Body of pancreas (tissue), 4 donors: ENCODE results near the gene OSBPL5.

ENCODE experiments used
- CTCF ChIP-seq, 7 experiments: fragments of 450-650 bp in 4 of 7; fragments of 200-600 bp in 3 of 7; sonication (generic) in 3 of 7; IDR thresholded peaks; one replicate each; pipeline ENCODE4 v1.5.1; 2016 to 2019; ENCODE audit warnings: antibody characterized with exemption in 7 of 7
- POLR2A ChIP-seq, 3 donors: fragments of 450-650 bp; IDR thresholded peaks; one replicate each; pipeline ENCODE4 v1.6.1; 2016; ENCODE audit warnings: antibody characterized with exemption in 3 of 3, mild to moderate bottlenecking in 2 of 3

GRCh38 chr11:3123305-3123704, 41.8 kb downstream of the OSBPL5 start:
- TF ChIP-seq CTCF (IDR thresholded peaks at IDR 0.05) (no peak), POLR2A (IDR thresholded peaks at IDR 0.05) (no peak)
